Activated CD4-positive, alpha-beta memory T cell treated with anti-CD3 and anti-CD28 coated beads, Interleukin-2, amount 10 ng/mL, durations not matched to agents 7 days and 5 days (primary cell): ENCODE data around the gene PSMC4. TPM values are rescaled to one million over a fixed set of nuclear protein-coding genes. Genes with fewer than 3 reads are reported as not detected.

Experiments
- total RNA-seq, 2 experiments: library from RNA; stranded (reverse); gene quantifications; one replicate each; pipeline ENCODE4 v1.2.3, GENCODE V29; 2021

PSMC4 gene
- total RNA-seq, 2 experiments from 2014 or later, result 96.4 to 97.6 TPM

Other genes starting within 250 kb of the PSMC4 start
- gene CLC, start 233.1 kb upstream of the PSMC4 start, total RNA-seq, result 1 to 10 TPM; 1.5 to 1.8 TPM
- under 1 TPM in 1 of 2 experiments, not detected in 1; 0.35 TPM for gene LEUTX, start 192.3 kb upstream of the PSMC4 start, total RNA-seq
- 10 to 100 TPM; 13.8 to 14.2 TPM for gene DYRK1B, start 137.0 kb upstream of the PSMC4 start, total RNA-seq
- 100 to 1,000 TPM; 294 to 302 TPM for gene FBL, start 124.8 kb upstream of the PSMC4 start, total RNA-seq
- gene FCGBP, start 36.5 kb upstream of the PSMC4 start, total RNA-seq, result 1 to 10 TPM in 1 of 2 experiments, under 1 TPM in 1; 0.65 to 1.4 TPM
- gene ZNF546, start 25.9 kb downstream of the PSMC4 start, total RNA-seq, result 1 to 10 TPM; 6.3 to 7.5 TPM
- 10 to 100 TPM; 19.9 to 20.1 TPM for gene ZNF780B, start 85.1 kb downstream of the PSMC4 start, total RNA-seq
- gene ZNF780A, start 119.8 kb downstream of the PSMC4 start, total RNA-seq, result 10 to 100 TPM; 21.3 to 25.3 TPM
- gene MAP3K10, start 220.3 kb downstream of the PSMC4 start, total RNA-seq, result 10 to 100 TPM; 17.3 to 18.0 TPM
- gene TTC9B, start 247.2 kb downstream of the PSMC4 start, total RNA-seq, result not detected